ENCODE results near the gene BACE2.

BACE2 gene

GRCh38 chr21:41229509-41230248, 61.7 kb downstream of the BACE2 start:
- ChIA-PET CTCF (no interaction called here), POLR2A (no interaction called here)
- TF ChIP-seq SUZ12 (IDR thresholded peaks at IDR 0.05) (no peak), FOXA1 (IDR thresholded peaks at IDR 0.05) (no peak), CTBP1 (IDR thresholded peaks at IDR 0.05; ENCODE audit: borderline replicate concordance) (no peak), SP1 (IDR thresholded peaks at IDR 0.05) (no peak), ZNF384 (IDR thresholded peaks at IDR 0.05) (no peak), ARNT (IDR thresholded peaks at IDR 0.05) (no peak), LEF1 (IDR thresholded peaks at IDR 0.05; ENCODE audit: borderline replicate concordance) (no peak), L3MBTL2 (conservative IDR thresholded peaks at IDR 0.05) (no peak), FOXK2 (IDR thresholded peaks at IDR 0.05) (no peak), TARDBP (IDR thresholded peaks at IDR 0.05) (no peak), NFRKB (IDR thresholded peaks at IDR 0.05) (no peak), ELF4 (IDR thresholded peaks at IDR 0.05) (no peak), FOXM1 (IDR thresholded peaks at IDR 0.05; ENCODE audit: borderline replicate concordance) (no peak), PKNOX1 (IDR thresholded peaks at IDR 0.05) (no peak), HDGF (IDR thresholded peaks at IDR 0.05; ENCODE audit: borderline replicate concordance) (no peak), BHLHE40 (IDR thresholded peaks at IDR 0.05; ENCODE audit: borderline replicate concordance) (no peak)
- DNase-seq (ENCODE audit: extremely low spot score) = no peak

- POLR2A ChIA-PET = no interaction called here
- DNase-seq (ENCODE audit: extremely low spot score) = no peak
- CTCF ChIA-PET = no interaction called here
- no peak for TF ChIP-seq SP1 (IDR thresholded peaks at IDR 0.05)
- no peak for TF ChIP-seq FOXM1 (IDR thresholded peaks at IDR 0.05; ENCODE audit: borderline replicate concordance)
- TF ChIP-seq TARDBP (IDR thresholded peaks at IDR 0.05) = no peak
- TF ChIP-seq ZNF384 (IDR thresholded peaks at IDR 0.05) = no peak
- no peak for TF ChIP-seq FOXA1 (IDR thresholded peaks at IDR 0.05)
- TF ChIP-seq ELF4 (IDR thresholded peaks at IDR 0.05) = no peak
- no peak for TF ChIP-seq PKNOX1 (IDR thresholded peaks at IDR 0.05)
- no peak for TF ChIP-seq FOXK2 (IDR thresholded peaks at IDR 0.05)
- no peak for TF ChIP-seq LEF1 (IDR thresholded peaks at IDR 0.05; ENCODE audit: borderline replicate concordance)
- TF ChIP-seq SUZ12 (IDR thresholded peaks at IDR 0.05) = no peak
These were observed 62.5 kb downstream of the BACE2 start for GRCh38 chr21:41230497-41230896.

GRCh38 chr21:41231060-41231459, 63.1 kb downstream of the BACE2 start:
- ChIA-PET POLR2A (no interaction called here), CTCF (no interaction called here)
- DNase-seq (ENCODE audit: extremely low spot score) = no peak
- TF ChIP-seq FOXA1 (IDR thresholded peaks at IDR 0.05) (no peak), ELF4 (IDR thresholded peaks at IDR 0.05) (no peak), FOXK2 (IDR thresholded peaks at IDR 0.05) (no peak), LEF1 (IDR thresholded peaks at IDR 0.05; ENCODE audit: borderline replicate concordance) (no peak), TARDBP (IDR thresholded peaks at IDR 0.05) (no peak), HDGF (IDR thresholded peaks at IDR 0.05; ENCODE audit: borderline replicate concordance) (no peak), ARNT (IDR thresholded peaks at IDR 0.05) (no peak), CTBP1 (IDR thresholded peaks at IDR 0.05; ENCODE audit: borderline replicate concordance) (no peak), NFRKB (IDR thresholded peaks at IDR 0.05) (no peak), ZNF384 (IDR thresholded peaks at IDR 0.05) (no peak), BHLHE40 (IDR thresholded peaks at IDR 0.05; ENCODE audit: borderline replicate concordance) (no peak)

GRCh38 chr21:41232013-41232412, 64.1 kb downstream of the BACE2 start:
- CTCF ChIA-PET = no interaction called here
- DNase-seq (ENCODE audit: extremely low spot score) = no peak
- POLR2A ChIA-PET = no interaction called here
- TF ChIP-seq ZNF384 (IDR thresholded peaks at IDR 0.05) (no peak), TARDBP (IDR thresholded peaks at IDR 0.05) (no peak), FOXM1 (IDR thresholded peaks at IDR 0.05; ENCODE audit: borderline replicate concordance) (no peak), FOXK2 (IDR thresholded peaks at IDR 0.05) (no peak), SUZ12 (IDR thresholded peaks at IDR 0.05) (no peak), HDGF (IDR thresholded peaks at IDR 0.05; ENCODE audit: borderline replicate concordance) (no peak), ARNT (IDR thresholded peaks at IDR 0.05) (no peak), NFRKB (IDR thresholded peaks at IDR 0.05) (no peak), PKNOX1 (IDR thresholded peaks at IDR 0.05) (no peak), FOXA1 (IDR thresholded peaks at IDR 0.05) (no peak), SP1 (IDR thresholded peaks at IDR 0.05) (no peak), BHLHE40 (IDR thresholded peaks at IDR 0.05; ENCODE audit: borderline replicate concordance) (no peak)

- CTCF ChIA-PET = no interaction called here
- TF ChIP-seq ELF4 (IDR thresholded peaks at IDR 0.05) = no peak
- no peak for TF ChIP-seq ARNT (IDR thresholded peaks at IDR 0.05)
- TF ChIP-seq L3MBTL2 (conservative IDR thresholded peaks at IDR 0.05) = no peak
- POLR2A ChIA-PET = no interaction called here
- DNase-seq (ENCODE audit: extremely low spot score) = no peak
These were observed 66.0 kb downstream of the BACE2 start for GRCh38 chr21:41233916-41234315.

GRCh38 chr21:41234569-41234968, 66.6 kb downstream of the BACE2 start:
- POLR2A ChIA-PET = no interaction called here
- DNase-seq (ENCODE audit: extremely low spot score) = no peak
- CTCF ChIA-PET = no interaction called here
- no peak for TF ChIP-seq CTBP1 (IDR thresholded peaks at IDR 0.05; ENCODE audit: borderline replicate concordance)
- TF ChIP-seq ARNT (IDR thresholded peaks at IDR 0.05) = no peak
- no peak for TF ChIP-seq LEF1 (IDR thresholded peaks at IDR 0.05; ENCODE audit: borderline replicate concordance)
- TF ChIP-seq ZNF384 (IDR thresholded peaks at IDR 0.05) = no peak
- no peak for TF ChIP-seq SUZ12 (IDR thresholded peaks at IDR 0.05)
- no peak for TF ChIP-seq L3MBTL2 (conservative IDR thresholded peaks at IDR 0.05)
- no peak for TF ChIP-seq PKNOX1 (IDR thresholded peaks at IDR 0.05)
- TF ChIP-seq BHLHE40 (IDR thresholded peaks at IDR 0.05; ENCODE audit: borderline replicate concordance) = no peak
- TF ChIP-seq HDGF (IDR thresholded peaks at IDR 0.05; ENCODE audit: borderline replicate concordance) = no peak
